SK-N-MC (cell line): ENCODE data around the gene ANKLE2.

Experiments
- DNase-seq: peaks from one replicate; pipeline ENCODE4 v3.0.0-alpha.2; 2011; ENCODE audit warnings: low read depth, low spot score
- H3K27ac ChIP-seq: fragments of 200-600 bp; sonication (generic); 2 replicates; pipeline ENCODE4 v1.5.1; 2016; ENCODE audit warnings: mixed run types
- H3K36me3 ChIP-seq: fragments of 200-600 bp; sonication (generic); 2 replicates; pipeline ENCODE4 v1.6.1; 2017; ENCODE audit warnings: antibody characterized with exemption, low read length, mixed read lengths; ENCODE audit not compliant: insufficient read depth
- H3K4me3 ChIP-seq: fragments of 200-600 bp; sonication (generic); 2 replicates; pipeline ENCODE4 v1.5.1; 2016
- H3K9ac ChIP-seq: fragments of 200-600 bp; sonication (generic); 2 replicates; pipeline ENCODE4 v1.8.0; 2017; ENCODE audit warnings: mixed run types, mixed read lengths; ENCODE audit not compliant: insufficient read length
- H3K9me3 ChIP-seq: fragments of 200-600 bp; sonication (generic); 2 replicates; pipeline ENCODE4 v1.6.1; 2017; ENCODE audit warnings: low read depth, mild to moderate bottlenecking, antibody characterized with exemption, low read length, moderate library complexity, mixed read lengths
- EZH2 ChIP-seq: fragments of 200-600 bp; sonication (generic); IDR thresholded peaks from one replicate; pipeline ENCODE4 v1.6.1; 2017; ENCODE audit warnings: antibody characterized with exemption
- FOXP2 ChIP-seq: optimal IDR thresholded peaks from 2 replicates; pipeline ENCODE3; 2011; ENCODE audit warnings: mild to moderate bottlenecking, moderate library complexity; ENCODE audit not compliant: insufficient read depth; ENCODE audit errors: extremely low read length, control extremely low read depth
- POLR2AphosphoS5 ChIP-seq: IDR thresholded peaks from 2 replicates; pipeline ENCODE4 v1.6.1; 2012; ENCODE audit warnings: mild to moderate bottlenecking, low read depth, low read length, borderline replicate concordance

Gene ANKLE2

GRCh38 chr12:132686825-132687210 lies 74.8 kb downstream of the ANKLE2 start:
- H3K9ac ChIP-seq, result peak overlapping the region; percentile 91
- no peak for DNase-seq
- H3K27ac ChIP-seq, result peak overlapping the region; percentile 92
- H3K36me3 ChIP-seq, result peaks cover 44% of the 10 kb centered on the region
- H3K9me3 ChIP-seq, result 0 out of 2 replicates have a peak, but pooled peaks cover 4% of the 10 kb centered on the region
- TF ChIP-seq POLR2AphosphoS5 (no peak), EZH2 (no peak), FOXP2 (no peak)
- H3K4me3 ChIP-seq, result peak overlapping the region; percentile 88

GRCh38 chr12:132685400-132685799 lies 76.2 kb downstream of the ANKLE2 start:
- no peak for TF ChIP-seq FOXP2
- no peak for TF ChIP-seq EZH2
- no peak for TF ChIP-seq POLR2AphosphoS5
- Histone ChIP-seq H3K4me3 (peak overlapping the region; percentile 88), H3K27ac (no peak overlapping the region), H3K9ac (no peak overlapping the region), H3K9me3 (0 out of 2 replicates have a peak, but pooled peaks cover 4% of the 10 kb centered on the region), H3K36me3 (peaks cover 42% of the 10 kb centered on the region)
- DNase-seq, result no peak

GRCh38 chr12:132677492-132677891 lies 84.1 kb downstream of the ANKLE2 start:
- H3K9me3 ChIP-seq, result no peaks in the 10 kb centered on the region
- peaks cover 87% of the 10 kb centered on the region for H3K36me3 ChIP-seq
- H3K27ac ChIP-seq, result no peak overlapping the region
- TF ChIP-seq POLR2AphosphoS5, result no peak
- no peak for TF ChIP-seq EZH2
- no peak for TF ChIP-seq FOXP2
- no peak overlapping the region for H3K9ac ChIP-seq
- DNase-seq, result no peak
- no peak overlapping the region for H3K4me3 ChIP-seq

- no peak for TF ChIP-seq FOXP2
- TF ChIP-seq POLR2AphosphoS5, result no peak
- TF ChIP-seq EZH2, result no peak
- H3K36me3 ChIP-seq, result peaks cover 95% of the 10 kb centered on the region
- no peak overlapping the region for H3K27ac ChIP-seq
Observed at GRCh38 chr12:132675757-132676432, 85.7 kb downstream of the ANKLE2 start.

More at GRCh38 chr12:132675757-132676432, 85.7 kb downstream of the ANKLE2 start:
- Histone ChIP-seq H3K9ac (no peak overlapping the region), H3K4me3 (no peak overlapping the region), H3K9me3 (no peaks in the 10 kb centered on the region)
- no peak for DNase-seq
